ENCODE results near the gene PSG7.
A peak's percentile ranks its signal among the peaks of the same experiment; 100 is the strongest.
"Not testable (repeated sequence)": the region's sequence is repeated elsewhere in the genome, so short reads cannot be mapped to it uniquely, and the experiment has no call there.

PSG7 gene

DNA sequence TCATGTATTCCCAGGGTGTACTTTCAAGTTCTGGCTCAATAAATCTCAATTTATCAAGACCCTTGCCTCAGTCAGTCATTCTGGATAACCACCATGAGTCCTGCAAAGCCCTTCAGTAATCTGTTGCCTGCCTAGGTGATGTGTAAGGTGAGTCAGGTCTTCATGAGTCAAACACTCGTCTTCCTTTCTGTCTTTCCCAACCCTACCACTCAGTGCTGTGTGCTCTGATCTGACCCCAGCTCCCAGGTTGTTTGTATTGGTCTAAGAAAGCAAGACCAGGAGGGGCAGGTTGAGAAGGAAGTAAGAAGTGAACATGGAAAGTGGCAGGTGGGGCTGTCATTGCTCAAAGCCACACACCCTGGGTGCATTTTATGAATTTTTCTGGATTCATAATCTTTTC, 39.3 kb downstream of the PSG7 start:
- POLR2A ChIA-PET, CTCF ChIA-PET: not testable (repeated sequence)

DNA sequence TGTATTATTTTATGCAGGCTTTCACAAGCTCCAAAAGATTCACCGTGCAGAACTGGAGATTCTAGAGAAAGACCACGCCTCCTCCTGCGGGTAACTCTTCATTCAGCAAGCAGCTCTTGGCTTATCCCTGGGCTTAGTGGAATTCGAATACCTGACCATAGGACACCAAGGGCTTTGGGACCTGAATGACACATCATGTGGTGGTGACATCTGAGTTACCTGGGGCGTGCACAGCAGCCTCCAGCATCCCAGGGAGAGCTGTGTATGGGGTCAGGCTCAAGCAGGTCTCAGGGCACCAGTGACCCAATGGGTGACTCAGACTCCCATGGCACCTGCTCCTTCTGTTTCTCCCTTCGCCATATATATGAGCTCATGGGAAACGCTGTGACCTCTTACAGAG, 46.6 kb downstream of the PSG7 start:
- DNase-seq (ENCODE audit: extremely low spot score); POLR2A ChIA-PET: not testable (repeated sequence)
- CTCF ChIA-PET = interaction anchor here (0.6 kb wide), 1 partner anchor 283 kb away, joined by 4 read pairs; no protein-coding TSS in a partner anchor

More for the DNA sequence above, 39.3 kb downstream of the PSG7 start:
- not testable (repeated sequence) for DNase-seq (ENCODE audit: extremely low spot score)

DNA sequence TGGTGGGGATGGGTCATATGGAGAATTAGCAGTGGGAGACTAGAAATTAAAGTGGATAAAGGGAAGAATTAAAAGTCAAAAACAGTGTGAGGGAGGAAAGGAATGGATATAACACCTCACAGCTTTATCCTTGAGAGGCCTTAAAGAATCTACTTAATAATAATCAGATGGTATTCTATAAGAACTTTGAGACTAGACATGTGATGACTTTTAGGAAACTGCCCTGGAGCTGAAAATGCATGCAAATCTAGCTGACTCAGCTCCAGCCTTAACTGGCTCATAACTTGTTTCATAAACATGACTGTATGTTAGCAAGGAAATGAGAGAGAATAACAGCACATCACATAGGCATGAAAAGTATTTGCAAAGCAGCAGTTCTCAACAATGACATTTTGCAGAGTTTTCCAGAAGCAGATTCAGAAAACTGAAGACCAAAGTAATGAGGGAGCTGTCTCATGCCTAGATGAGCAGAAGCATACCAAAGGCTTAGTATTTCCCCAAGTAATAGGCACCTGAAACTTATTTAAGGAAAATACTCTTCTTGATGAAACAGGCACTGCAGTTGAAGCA, 49.0 kb downstream of the PSG7 start:
- CTCF ChIA-PET; DNase-seq (ENCODE audit: extremely low spot score); POLR2A ChIA-PET: not testable (repeated sequence)

DNA sequence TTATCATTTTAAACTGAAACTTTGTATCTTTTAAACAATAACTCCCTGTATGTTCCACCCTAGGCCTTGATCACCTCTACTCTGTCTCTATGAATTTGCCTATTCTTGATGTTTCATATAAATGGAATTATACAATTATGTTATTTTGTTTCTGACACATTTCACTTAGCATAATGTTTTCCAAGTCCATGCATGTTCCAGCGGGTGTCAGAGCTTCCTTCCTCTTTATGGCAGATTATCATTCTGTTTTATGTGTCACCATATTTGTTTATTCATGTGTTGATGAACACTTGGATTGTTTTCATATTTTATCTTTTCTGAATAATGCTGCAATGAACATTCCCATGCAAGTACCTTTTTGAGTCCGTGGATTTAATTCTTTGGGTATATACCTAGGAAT, 54.3 kb downstream of the PSG7 start:
- CTCF ChIA-PET; POLR2A ChIA-PET; DNase-seq (ENCODE audit: extremely low spot score): not testable (repeated sequence)

DNA sequence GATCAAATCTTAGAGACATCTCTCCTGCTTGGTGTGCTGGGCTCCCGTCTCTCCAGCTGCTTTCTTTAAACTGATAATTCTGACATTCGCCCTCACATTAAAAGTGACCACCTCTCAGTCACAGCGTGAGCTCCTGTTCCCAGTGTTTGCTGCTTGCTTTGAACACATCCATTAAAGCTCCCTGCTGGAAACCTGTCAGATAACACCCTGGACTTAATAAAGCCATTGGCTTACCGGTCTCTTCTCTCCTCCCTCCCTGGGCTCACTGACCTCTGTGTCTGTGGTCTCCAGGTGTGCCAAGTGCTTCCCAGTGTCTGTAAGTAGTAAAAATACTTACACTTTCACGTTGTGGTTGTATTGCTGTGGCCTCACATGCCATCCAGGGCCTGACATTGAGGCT, 55.0 kb downstream of the PSG7 start:
- POLR2A ChIA-PET; DNase-seq (ENCODE audit: extremely low spot score): not testable (repeated sequence)
- CTCF ChIA-PET = interaction anchor here (0.6 kb wide), 1 partner anchor 1061 kb away, joined by 3 read pairs; no protein-coding TSS in a partner anchor

DNA sequence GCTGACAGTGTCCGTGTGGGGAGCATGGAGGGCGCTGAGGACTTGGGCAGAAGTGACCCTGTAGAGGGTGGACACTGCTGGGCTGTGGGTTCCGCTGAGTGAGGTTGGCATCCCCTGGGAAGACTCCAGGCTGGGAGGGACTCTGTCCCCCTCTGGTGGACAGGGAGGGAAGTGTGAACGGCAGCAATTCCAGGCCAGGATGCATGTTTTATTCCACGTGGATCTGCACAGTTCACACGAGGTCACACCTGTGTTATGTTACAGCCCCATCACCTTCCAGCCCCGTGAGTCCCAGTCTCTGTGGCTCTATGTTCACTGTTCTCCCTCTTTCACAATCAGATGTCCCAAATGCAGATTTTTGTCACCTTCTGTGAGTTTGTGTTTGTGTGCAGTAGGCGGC, 55.7 kb downstream of the PSG7 start:
- DNase-seq (ENCODE audit: extremely low spot score) = peak; percentile 6
- CTCF ChIA-PET, POLR2A ChIA-PET: not testable (repeated sequence)
- peak; percentile 72 for TF ChIP-seq L3MBTL2 (conservative IDR thresholded peaks at IDR 0.05)

DNA sequence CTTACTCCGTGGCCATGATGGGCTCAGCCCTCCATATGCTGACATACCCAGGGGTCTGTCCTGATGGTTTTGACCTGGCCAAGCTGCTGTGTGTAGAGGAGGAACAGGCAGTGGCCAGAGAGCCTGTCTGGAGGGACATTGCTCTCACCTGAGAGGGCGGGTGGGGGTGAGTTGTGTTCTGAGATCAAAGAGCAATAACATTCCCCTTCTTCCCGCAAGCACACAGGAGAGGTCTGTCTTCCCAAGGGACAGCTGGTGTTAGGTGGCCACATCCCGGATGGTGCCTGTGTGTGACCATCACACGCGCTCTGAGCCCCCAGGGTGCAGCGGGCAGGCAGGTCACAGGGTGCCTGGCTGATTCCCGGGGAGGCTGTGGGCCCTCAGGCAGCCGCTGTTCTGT, 56.4 kb downstream of the PSG7 start:
- POLR2A ChIA-PET; DNase-seq (ENCODE audit: extremely low spot score); CTCF ChIA-PET: not testable (repeated sequence)

DNA sequence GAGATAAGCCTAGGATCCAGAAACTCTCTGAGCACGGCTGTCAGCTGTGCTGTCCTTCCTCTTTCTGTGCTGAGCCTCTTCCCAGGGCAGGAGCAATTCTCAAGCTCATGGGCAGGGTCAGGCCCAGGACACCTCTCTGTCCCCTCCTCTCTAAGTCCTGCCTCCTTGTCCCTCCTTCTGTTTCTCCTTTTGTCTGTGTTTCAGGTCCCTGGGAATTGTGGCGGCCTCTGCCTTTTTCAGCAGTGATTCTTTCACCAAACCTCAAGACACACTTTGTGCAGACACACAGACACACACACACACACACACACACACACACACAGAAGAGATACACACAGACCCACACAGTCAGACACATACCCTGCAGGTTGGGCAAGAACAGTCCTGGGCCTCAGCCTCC, 57.4 kb downstream of the PSG7 start, which contains the start of gene PSG1:
Gene PSG1 (minus strand): TSS at position 101 of the 400 bp plus-strand sequence. CDS start 132 bp downstream, outside the sequence.
- CTCF ChIA-PET = no interaction called here
- TF ChIP-seq LEF1 (IDR thresholded peaks at IDR 0.05; ENCODE audit: borderline replicate concordance) = no peak
- TF ChIP-seq ELF4 (IDR thresholded peaks at IDR 0.05) = no peak
- TF ChIP-seq ARNT (IDR thresholded peaks at IDR 0.05) = no peak
- no peak for TF ChIP-seq L3MBTL2 (conservative IDR thresholded peaks at IDR 0.05)
- TF ChIP-seq TARDBP (IDR thresholded peaks at IDR 0.05) = no peak
- TF ChIP-seq BHLHE40 (IDR thresholded peaks at IDR 0.05; ENCODE audit: borderline replicate concordance) = no peak
- no peak for TF ChIP-seq FOXM1 (IDR thresholded peaks at IDR 0.05; ENCODE audit: borderline replicate concordance)
- TF ChIP-seq NFRKB (IDR thresholded peaks at IDR 0.05) = no peak
- no peak for TF ChIP-seq ZNF384 (IDR thresholded peaks at IDR 0.05)
- TF ChIP-seq CTBP1 (IDR thresholded peaks at IDR 0.05; ENCODE audit: borderline replicate concordance) = no peak
- no peak for TF ChIP-seq HDGF (IDR thresholded peaks at IDR 0.05; ENCODE audit: borderline replicate concordance)
- TF ChIP-seq, protein P1, sequence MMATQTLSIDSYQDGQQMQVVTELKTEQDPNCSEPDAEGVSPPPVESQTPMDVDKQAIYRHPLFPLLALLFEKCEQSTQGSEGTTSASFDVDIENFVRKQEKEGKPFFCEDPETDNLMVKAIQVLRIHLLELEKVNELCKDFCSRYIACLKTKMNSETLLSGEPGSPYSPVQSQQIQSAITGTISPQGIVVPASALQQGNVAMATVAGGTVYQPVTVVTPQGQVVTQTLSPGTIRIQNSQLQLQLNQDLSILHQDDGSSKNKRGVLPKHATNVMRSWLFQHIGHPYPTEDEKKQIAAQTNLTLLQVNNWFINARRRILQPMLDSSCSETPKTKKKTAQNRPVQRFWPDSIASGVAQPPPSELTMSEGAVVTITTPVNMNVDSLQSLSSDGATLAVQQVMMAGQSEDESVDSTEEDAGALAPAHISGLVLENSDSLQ (IDR thresholded peaks at IDR 0.05) = no peak
- no peak for TF ChIP-seq SP1 (IDR thresholded peaks at IDR 0.05)
- TF ChIP-seq FOXA1 (IDR thresholded peaks at IDR 0.05) = no peak
- no peak for TF ChIP-seq FOXK2 (IDR thresholded peaks at IDR 0.05)
- DNase-seq (ENCODE audit: extremely low spot score) = no peak
- POLR2A ChIA-PET = no interaction called here

DNA sequence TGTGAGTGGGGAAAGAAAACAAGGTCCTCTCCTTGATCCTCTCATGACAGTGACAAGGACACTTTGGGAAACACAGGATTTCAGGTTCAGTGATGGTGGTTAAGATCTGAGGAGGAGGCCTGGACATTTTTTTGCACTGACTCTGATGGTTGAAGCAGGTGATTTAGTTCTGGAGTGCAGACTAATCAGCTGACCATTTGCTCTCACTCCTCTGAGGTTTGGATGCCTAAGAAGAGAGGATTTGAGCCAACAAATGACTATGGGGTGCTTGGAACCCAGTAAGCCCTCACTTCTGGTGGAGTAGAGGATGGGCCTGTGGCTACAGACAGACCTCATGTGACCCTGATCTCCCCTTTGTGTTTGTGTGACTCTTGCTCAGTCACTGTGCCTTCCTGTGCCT, 60.4 kb downstream of the PSG7 start:
- POLR2A ChIA-PET; CTCF ChIA-PET; DNase-seq (ENCODE audit: extremely low spot score): not testable (repeated sequence)

DNA sequence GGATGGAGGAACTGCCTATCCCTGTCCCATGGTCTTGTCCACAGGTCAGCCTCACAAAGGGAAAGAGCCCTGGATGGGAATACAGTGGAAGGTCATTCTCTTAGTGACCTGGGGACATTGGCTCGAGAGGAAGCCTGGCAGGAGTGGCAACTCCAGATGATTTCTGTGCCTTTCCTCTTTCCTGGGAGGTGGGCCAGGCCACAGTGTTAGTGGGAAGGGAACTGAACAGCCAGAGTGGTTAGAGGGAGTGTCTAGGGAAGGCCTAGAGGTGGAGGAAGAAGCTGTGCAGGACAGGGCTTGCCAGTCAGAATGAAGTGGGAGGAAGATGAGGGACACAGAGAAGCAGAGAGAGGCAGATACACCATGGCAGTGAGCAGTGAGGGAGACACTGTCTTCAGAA, 61.1 kb downstream of the PSG7 start:
- CTCF ChIA-PET; POLR2A ChIA-PET; DNase-seq (ENCODE audit: extremely low spot score): not testable (repeated sequence)

DNA sequence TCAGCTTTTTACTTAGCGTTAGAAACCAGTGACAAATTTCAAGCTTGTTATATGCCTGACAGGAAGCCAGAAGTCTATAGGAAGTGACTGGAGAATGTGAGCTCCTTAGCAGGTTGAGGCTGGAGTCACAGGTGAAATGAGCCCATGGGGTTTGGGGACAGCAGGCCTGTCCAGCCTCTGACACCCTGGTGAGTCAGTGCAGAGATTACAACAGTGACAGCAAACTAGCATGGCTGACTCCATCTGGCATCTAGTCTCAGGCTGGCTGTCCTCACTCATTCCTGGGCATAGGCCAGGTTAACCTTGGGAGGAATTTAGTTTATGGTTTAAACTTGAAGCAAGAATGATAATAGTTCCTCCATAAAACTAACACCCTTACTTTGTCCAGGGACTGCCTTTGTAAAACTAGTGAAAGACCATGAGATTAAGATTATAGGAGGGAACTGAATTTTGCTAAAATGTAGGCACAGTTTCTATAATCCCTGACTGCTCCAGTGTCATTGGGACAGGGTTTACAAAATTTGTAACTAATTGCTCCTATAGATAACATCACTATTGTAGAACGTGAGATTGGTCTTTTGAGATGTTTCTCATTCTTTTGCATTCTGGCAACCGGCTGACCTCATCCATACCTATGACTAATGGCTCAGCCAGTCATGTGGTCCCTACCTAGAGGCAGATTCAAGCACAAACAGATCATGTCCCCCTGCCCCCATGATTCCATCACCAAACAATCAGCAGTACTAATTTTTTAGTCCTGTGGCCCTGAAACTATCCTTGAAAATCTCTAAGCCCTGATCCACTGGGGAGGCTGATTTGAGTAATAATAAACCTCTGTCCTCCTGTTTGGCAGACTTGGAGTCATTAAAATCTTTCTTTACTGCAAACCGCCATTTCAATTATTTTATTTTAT, 61.9 kb downstream of the PSG7 start:
- DNase-seq (ENCODE audit: extremely low spot score); CTCF ChIA-PET; POLR2A ChIA-PET: not testable (repeated sequence)

DNA sequence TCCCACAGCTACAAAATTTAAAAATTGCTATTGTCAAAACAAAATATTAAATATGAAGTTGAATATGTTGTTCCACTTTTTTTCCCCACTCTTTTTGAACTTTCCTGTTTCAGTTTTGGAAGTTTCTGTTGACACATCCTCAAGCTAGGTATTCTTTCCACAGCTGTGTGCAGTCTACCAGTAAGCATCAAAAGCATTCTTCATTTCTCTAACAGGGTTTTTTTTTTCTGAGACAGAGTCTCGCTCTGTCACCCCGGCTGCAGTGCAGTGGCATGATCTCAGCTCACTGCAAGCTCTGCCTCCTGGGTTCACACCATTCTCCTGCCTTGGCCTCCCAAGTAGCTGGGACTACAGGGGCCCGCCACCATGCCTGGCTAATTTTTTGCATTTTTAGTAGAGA, 62.9 kb downstream of the PSG7 start:
- DNase-seq (ENCODE audit: extremely low spot score); POLR2A ChIA-PET: not testable (repeated sequence)

More for the DNA sequence above, 62.9 kb downstream of the PSG7 start:
- CTCF ChIA-PET = not testable (repeated sequence)

Measured in HEK293T (cell line).